Forelimb muscle (tissue), 1 donor: ENCODE measurements around the gene CD180. TPM values are rescaled to one million over a fixed set of nuclear protein-coding genes. Genes with fewer than 3 reads are reported as not detected.

ENCODE experiments used
- DNase-seq: peaks from one replicate; pipeline ENCODE4 v3.0.0-alpha.2; 2013; ENCODE audit warnings: low read depth
- polyA plus RNA-seq: library from polyadenylated mRNA; unstranded; fragments of 120-200 nt; gene quantifications from one replicate; pipeline ENCODE4 v1.2.1, GENCODE V29; 2013; ENCODE audit not compliant: insufficient read length

The CD180 gene
- 0.92 TPM for polyA plus RNA-seq

GRCh38 chr5:67196537-67197059, at the start of gene CD180:
CD180 (minus strand) TSS chr5:67196799; CDS start chr5:67196641, 158 bp downstream.
- DNase-seq: no peak

- DNase-seq: peak; percentile 76
These were observed 49.5 kb upstream of the CD180 start for GRCh38 chr5:67246108-67246507.

GRCh38 chr5:67245259-67245846, 48.8 kb upstream of the CD180 start:
- DNase-seq: no peak

- no peak for DNase-seq
These were observed 47.8 kb upstream of the CD180 start for GRCh38 chr5:67244345-67244793.

GRCh38 chr5:67243944-67244343, 47.3 kb upstream of the CD180 start:
- DNase-seq: no peak

GRCh38 chr5:67243349-67243748, 46.8 kb upstream of the CD180 start:
- DNase-seq: no peak

GRCh38 chr5:67241326-67241725, 44.7 kb upstream of the CD180 start:
- no peak for DNase-seq

GRCh38 chr5:67240846-67241245, 44.2 kb upstream of the CD180 start:
- no peak for DNase-seq

- DNase-seq: no peak
These were observed 43.5 kb upstream of the CD180 start for GRCh38 chr5:67240065-67240464.

- DNase-seq: no peak
These were observed 41.6 kb upstream of the CD180 start for GRCh38 chr5:67238191-67238590.

- no peak for DNase-seq
These were observed 39.0 kb upstream of the CD180 start for GRCh38 chr5:67235399-67236110.

- peak; percentile 29 for DNase-seq
These were observed 38.1 kb upstream of the CD180 start for GRCh38 chr5:67234671-67235176.

- no peak for DNase-seq
These were observed 36.5 kb upstream of the CD180 start for GRCh38 chr5:67233075-67233474.

GRCh38 chr5:67223211-67223610, 26.6 kb upstream of the CD180 start:
- no peak for DNase-seq

- no peak for DNase-seq
These were observed 25.8 kb upstream of the CD180 start for GRCh38 chr5:67222243-67223025.

- DNase-seq: no peak
These were observed 25.1 kb upstream of the CD180 start for GRCh38 chr5:67221487-67222242.

- DNase-seq: no peak
These were observed 20.0 kb upstream of the CD180 start for GRCh38 chr5:67216564-67216963.

- DNase-seq: no peak
These were observed 19.2 kb upstream of the CD180 start for GRCh38 chr5:67215519-67216471.

- DNase-seq: no peak
These were observed 18.3 kb upstream of the CD180 start for GRCh38 chr5:67214707-67215447.

GRCh38 chr5:67214036-67214435, 17.4 kb upstream of the CD180 start:
- DNase-seq: no peak
